ENCODE data around the gene PNPLA7. TPM values are rescaled to one million over a fixed set of nuclear protein-coding genes. Genes with fewer than 3 reads are reported as not detected.
A peak's percentile ranks its signal among the peaks of the same experiment; 100 is the strongest.

The PNPLA7 gene
- total RNA-seq, 1 donor from 2014 or later = 13.5 TPM

GRCh38 chr9:137427454-137428310 is 122.5 kb downstream of the PNPLA7 start:
- Histone ChIP-seq H3K27me3 (no peaks in the 10 kb centered on the region), H3K4me3 (no peak overlapping the region), H3K4me1 (peaks cover 4 to 6% of the 10 kb centered on the region in 2 donors), H3K27ac (no peak overlapping the region), H3K9me3 (no peaks in the 10 kb centered on the region), H3K36me3 (no peaks in the 10 kb centered on the region)
- TF ChIP-seq CTCF (IDR thresholded peaks at IDR 0.05) = no peak
- intact Hi-C loops (cut with DNase I) = loop anchor here (10.0 kb wide), 1 partner anchor 97 kb away; no protein-coding TSS in a partner anchor
- no peak for DNase-seq (ENCODE audit: low spot score in 2 of 2)

- no peaks in the 10 kb centered on the region for H3K36me3 ChIP-seq
- intact Hi-C loops (cut with DNase I) = loop anchor here (10.0 kb wide), 1 partner anchor 99 kb away; no protein-coding TSS in a partner anchor
- no peak overlapping the region for H3K27ac ChIP-seq
- H3K4me1 ChIP-seq = peaks cover 7 to 15% of the 10 kb centered on the region in 2 donors
- DNase-seq (ENCODE audit: low spot score in 2 of 2) = no peak
- no peak for TF ChIP-seq CTCF (IDR thresholded peaks at IDR 0.05)
- no peaks in the 10 kb centered on the region for H3K27me3 ChIP-seq
- no peaks in the 10 kb centered on the region for H3K9me3 ChIP-seq
- no peak overlapping the region for H3K4me3 ChIP-seq
Measured at GRCh38 chr9:137426018-137426681, 124.1 kb downstream of the PNPLA7 start.

GRCh38 chr9:137423514-137424291 is 126.5 kb downstream of the PNPLA7 start:
- intact Hi-C loops (cut with DNase I) = loop anchor here (1.0 to 10.0 kb wide), 3 partner anchors 21 to 101 kb away; partner anchors contain the start of gene NSMF
- no peak for TF ChIP-seq CTCF (IDR thresholded peaks at IDR 0.05)
- no peaks in the 10 kb centered on the region for H3K9me3 ChIP-seq
- H3K27ac ChIP-seq = peak overlapping the region; percentile 51 to 87
- peaks cover 7 to 15% of the 10 kb centered on the region in 2 donors for H3K4me1 ChIP-seq
- peaks cover 0 to 3% of the 10 kb centered on the region in 2 donors for H3K36me3 ChIP-seq
- H3K27me3 ChIP-seq = no peaks in the 10 kb centered on the region
- DNase-seq (ENCODE audit: low spot score in 2 of 2) = peak in 1 of 2 donors; percentile 80
- peak overlapping the region; percentile 73 to 100 for H3K4me3 ChIP-seq

GRCh38 chr9:137422604-137423513 is 127.3 kb downstream of the PNPLA7 start, which contains the start of the genes EXD3 and NOXA1:
EXD3 (minus strand) TSS chr9:137423162; CDS start chr9:137395357, 27,805 bp downstream.
NOXA1 (plus strand) TSS chr9:137423393; CDS start chr9:137423530, 137 bp downstream.
- intact Hi-C loops (cut with DNase I) = loop anchor here (1.0 to 10.0 kb wide), 3 partner anchors 22 to 102 kb away; partner anchors contain the start of gene NSMF

More at GRCh38 chr9:137422604-137423513, 127.3 kb downstream of the PNPLA7 start, which contains the start of the genes EXD3 and NOXA1:
- H3K4me3 ChIP-seq = peak within 1 kb of the TSS; percentile 73 to 100
- H3K4me1 ChIP-seq = peaks cover 7 to 15% of the 10 kb centered on the region in 2 donors
- no peaks in the 10 kb centered on the region for H3K9me3 ChIP-seq
- TF ChIP-seq CTCF (IDR thresholded peaks at IDR 0.05) = peak; percentile 60 to 92 (median 68)
- H3K27ac ChIP-seq = peak within 1 kb of the TSS; percentile 51 to 87
- H3K27me3 ChIP-seq = no peaks in the 10 kb centered on the region
- peaks cover 0 to 3% of the 10 kb centered on the region in 2 donors for H3K36me3 ChIP-seq
- peak; percentile 62 to 95 for DNase-seq (ENCODE audit: low spot score in 2 of 2)

Measured in ascending aorta (tissue), 2 donors.